ENCODE measurements around the gene RAPH1.

RAPH1 gene

GRCh38 chr2:203366639-203367466, 168.2 kb downstream of the RAPH1 start:
- WGBS (ENCODE audit: extremely low coverage, insufficient coverage, insufficient read length), result 83% methylated on average over 1 of the region's 5 CpGs
- H3K18ac ChIP-seq (ENCODE audit: low read length), result no peak overlapping the region
- no peak overlapping the region for H3K14ac ChIP-seq (ENCODE audit: low read length)
- no peak overlapping the region for H3K9ac ChIP-seq (ENCODE audit: low read length)
- H3K79me2 ChIP-seq (ENCODE audit: control insufficient read depth, insufficient read depth, low read length, poor library complexity), result no peaks in the 10 kb centered on the region
- H3K36me3 ChIP-seq (ENCODE audit: control insufficient read depth in 1 of 2, insufficient read depth in 2 of 2, low read length in 2 of 2), result peaks cover 0 to 3% of the 10 kb centered on the region in 2 experiments
- H2AFZ ChIP-seq (ENCODE audit: insufficient read depth, low read length, poor library complexity), result no peak overlapping the region
- no peak overlapping the region for H2BK5ac ChIP-seq (ENCODE audit: low read depth, low read length, poor library complexity)
- no peak overlapping the region for H2BK12ac ChIP-seq (ENCODE audit: low read length)
- no peaks in the 10 kb centered on the region for H3K27me3 ChIP-seq (ENCODE audit: insufficient read depth, low read length)
- no peak overlapping the region for H3K23ac ChIP-seq (ENCODE audit: low read length)
- DNase-seq, result no peak
- no peak overlapping the region for H3K27ac ChIP-seq (ENCODE audit: low read depth, low read length)
- no peaks in the 10 kb centered on the region for H3K79me1 ChIP-seq (ENCODE audit: low read length)
- H3K4ac ChIP-seq (ENCODE audit: low read depth, low read length), result no peak overlapping the region
- H3K4me1 ChIP-seq (ENCODE audit: control insufficient read depth in 1 of 2, insufficient read depth in 2 of 2, low read length in 2 of 2), result no peaks in the 10 kb centered on the region
- no peak overlapping the region for H4K8ac ChIP-seq (ENCODE audit: low read depth, low read length)
- no peak overlapping the region for H4K12ac ChIP-seq (ENCODE audit: low read depth, low read length)
- no peaks in the 10 kb centered on the region for H3K9me3 ChIP-seq (ENCODE audit: insufficient read depth, low read depth, low read length)
- H2BK120ac ChIP-seq (ENCODE audit: insufficient read depth, low read length, poor library complexity), result no peak overlapping the region
- no peak overlapping the region for H4K91ac ChIP-seq (ENCODE audit: low read depth, low read length)
- H3K4me3 ChIP-seq (ENCODE audit: low read depth, low read length), result no peak overlapping the region
- no peak overlapping the region for H2AK5ac ChIP-seq (ENCODE audit: low read length)
- H3K4me2 ChIP-seq (ENCODE audit: low read length), result no peak overlapping the region

DNA sequence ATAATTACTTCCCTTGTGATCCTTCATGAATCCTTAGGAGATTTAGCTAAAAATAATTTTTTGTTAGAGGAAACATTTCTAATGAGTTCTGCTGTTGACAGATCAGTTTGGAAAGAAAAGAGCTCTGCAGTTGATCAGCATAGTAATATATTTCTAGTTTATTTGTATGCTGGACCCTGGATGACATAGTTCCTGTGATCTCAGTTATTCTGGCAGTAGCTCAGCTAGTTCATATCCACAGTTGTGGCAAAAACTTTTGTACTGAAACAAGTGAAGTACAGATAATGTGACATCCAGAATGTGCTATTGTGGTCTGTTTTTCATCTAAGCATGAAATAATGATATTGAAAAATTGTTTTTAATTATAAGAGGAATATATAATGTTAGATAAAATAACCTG, 173.2 kb downstream of the RAPH1 start:
- Histone ChIP-seq H3K4me2 (ENCODE audit: low read length) (no peak overlapping the region), H2AK5ac (ENCODE audit: low read length) (no peak overlapping the region), H3K9ac (ENCODE audit: low read length) (no peak overlapping the region), H2BK12ac (ENCODE audit: low read length) (no peak overlapping the region), H2BK5ac (ENCODE audit: low read depth, low read length, poor library complexity) (no peak overlapping the region), H3K36me3 (ENCODE audit: control insufficient read depth in 1 of 2, insufficient read depth in 2 of 2, low read length in 2 of 2) (no peaks in the 10 kb centered on the region), H4K91ac (ENCODE audit: low read depth, low read length) (no peak overlapping the region), H4K8ac (ENCODE audit: low read depth, low read length) (no peak overlapping the region), H3K4me1 (ENCODE audit: control insufficient read depth in 1 of 2, insufficient read depth in 2 of 2, low read length in 2 of 2) (no peaks in the 10 kb centered on the region), H3K4me3 (ENCODE audit: low read depth, low read length) (no peak overlapping the region), H3K79me2 (ENCODE audit: control insufficient read depth, insufficient read depth, low read length, poor library complexity) (no peaks in the 10 kb centered on the region), H3K14ac (ENCODE audit: low read length) (no peak overlapping the region), H4K12ac (ENCODE audit: low read depth, low read length) (no peak overlapping the region), H2BK120ac (ENCODE audit: insufficient read depth, low read length, poor library complexity) (no peak overlapping the region), H3K27me3 (ENCODE audit: insufficient read depth, low read length) (no peaks in the 10 kb centered on the region), H3K9me3 (ENCODE audit: insufficient read depth, low read depth, low read length) (no peaks in the 10 kb centered on the region), H2AFZ (ENCODE audit: insufficient read depth, low read length, poor library complexity) (no peak overlapping the region), H3K4ac (ENCODE audit: low read depth, low read length) (no peak overlapping the region), H3K79me1 (ENCODE audit: low read length) (no peaks in the 10 kb centered on the region), H3K23ac (ENCODE audit: low read length) (no peak overlapping the region), H3K27ac (ENCODE audit: low read depth, low read length) (no peak overlapping the region), H3K18ac (ENCODE audit: low read length) (no peak overlapping the region)
- no peak for DNase-seq

GRCh38 chr2:203361495-203361894, 173.6 kb downstream of the RAPH1 start:
- H3K27me3 ChIP-seq (ENCODE audit: insufficient read depth, low read length), result no peaks in the 10 kb centered on the region
- no peak overlapping the region for H3K4me2 ChIP-seq (ENCODE audit: low read length)
- no CpG with 5 or more reads among the region's 2 CpGs for WGBS (ENCODE audit: extremely low coverage, insufficient coverage, insufficient read length)

GRCh38 chr2:203360833-203361430, 174.2 kb downstream of the RAPH1 start:
- WGBS (ENCODE audit: extremely low coverage, insufficient coverage, insufficient read length), result no CpG with 5 or more reads among the region's 3 CpGs
- H2BK12ac ChIP-seq (ENCODE audit: low read length), result no peak overlapping the region

More at GRCh38 chr2:203361495-203361894, 173.6 kb downstream of the RAPH1 start:
- Histone ChIP-seq H3K36me3 (ENCODE audit: control insufficient read depth in 1 of 2, insufficient read depth in 2 of 2, low read length in 2 of 2) (no peaks in the 10 kb centered on the region), H3K23ac (ENCODE audit: low read length) (no peak overlapping the region), H4K12ac (ENCODE audit: low read depth, low read length) (no peak overlapping the region), H2BK5ac (ENCODE audit: low read depth, low read length, poor library complexity) (no peak overlapping the region), H3K9ac (ENCODE audit: low read length) (no peak overlapping the region), H3K79me1 (ENCODE audit: low read length) (no peaks in the 10 kb centered on the region), H2BK12ac (ENCODE audit: low read length) (no peak overlapping the region), H4K91ac (ENCODE audit: low read depth, low read length) (no peak overlapping the region), H3K4me3 (ENCODE audit: low read depth, low read length) (no peak overlapping the region), H4K8ac (ENCODE audit: low read depth, low read length) (no peak overlapping the region), H3K79me2 (ENCODE audit: control insufficient read depth, insufficient read depth, low read length, poor library complexity) (no peaks in the 10 kb centered on the region), H2AFZ (ENCODE audit: insufficient read depth, low read length, poor library complexity) (no peak overlapping the region), H2BK120ac (ENCODE audit: insufficient read depth, low read length, poor library complexity) (no peak overlapping the region), H3K18ac (ENCODE audit: low read length) (no peak overlapping the region), H3K4me1 (ENCODE audit: control insufficient read depth in 1 of 2, insufficient read depth in 2 of 2, low read length in 2 of 2) (no peaks in the 10 kb centered on the region), H2AK5ac (ENCODE audit: low read length) (no peak overlapping the region), H3K27ac (ENCODE audit: low read depth, low read length) (no peak overlapping the region), H3K9me3 (ENCODE audit: insufficient read depth, low read depth, low read length) (no peaks in the 10 kb centered on the region), H3K4ac (ENCODE audit: low read depth, low read length) (no peak overlapping the region), H3K14ac (ENCODE audit: low read length) (no peak overlapping the region)
- no peak for DNase-seq

More at GRCh38 chr2:203360833-203361430, 174.2 kb downstream of the RAPH1 start:
- no peaks in the 10 kb centered on the region for H3K4me1 ChIP-seq (ENCODE audit: control insufficient read depth in 1 of 2, insufficient read depth in 2 of 2, low read length in 2 of 2)
- no peaks in the 10 kb centered on the region for H3K36me3 ChIP-seq (ENCODE audit: control insufficient read depth in 1 of 2, insufficient read depth in 2 of 2, low read length in 2 of 2)
- no peak overlapping the region for H3K9ac ChIP-seq (ENCODE audit: low read length)
- H3K27me3 ChIP-seq (ENCODE audit: insufficient read depth, low read length), result no peaks in the 10 kb centered on the region
- no peak overlapping the region for H3K4me2 ChIP-seq (ENCODE audit: low read length)
- DNase-seq, result no peak
- H2AFZ ChIP-seq (ENCODE audit: insufficient read depth, low read length, poor library complexity), result no peak overlapping the region
- no peak overlapping the region for H3K14ac ChIP-seq (ENCODE audit: low read length)
- H2BK120ac ChIP-seq (ENCODE audit: insufficient read depth, low read length, poor library complexity), result no peak overlapping the region
- no peak overlapping the region for H2BK5ac ChIP-seq (ENCODE audit: low read depth, low read length, poor library complexity)
- H2AK5ac ChIP-seq (ENCODE audit: low read length), result no peak overlapping the region
- H3K9me3 ChIP-seq (ENCODE audit: insufficient read depth, low read depth, low read length), result no peaks in the 10 kb centered on the region
- H3K27ac ChIP-seq (ENCODE audit: low read depth, low read length), result no peak overlapping the region
- H3K79me2 ChIP-seq (ENCODE audit: control insufficient read depth, insufficient read depth, low read length, poor library complexity), result no peaks in the 10 kb centered on the region
- no peak overlapping the region for H3K4me3 ChIP-seq (ENCODE audit: low read depth, low read length)
- no peak overlapping the region for H4K8ac ChIP-seq (ENCODE audit: low read depth, low read length)
- no peak overlapping the region for H3K23ac ChIP-seq (ENCODE audit: low read length)
- no peak overlapping the region for H3K18ac ChIP-seq (ENCODE audit: low read length)
- H3K4ac ChIP-seq (ENCODE audit: low read depth, low read length), result no peak overlapping the region
- no peaks in the 10 kb centered on the region for H3K79me1 ChIP-seq (ENCODE audit: low read length)
- H4K91ac ChIP-seq (ENCODE audit: low read depth, low read length), result no peak overlapping the region
- no peak overlapping the region for H4K12ac ChIP-seq (ENCODE audit: low read depth, low read length)

Data from trophoblast cell (in vitro differentiated cells and primary cell).